HepG2 (cell line): ENCODE data around the gene HIGD1A. TPM values are rescaled to one million over a fixed set of nuclear protein-coding genes. Genes with fewer than 3 reads are reported as not detected.

Source experiments
- ARID4A ChIP-seq: sonication (generic); formaldehyde crosslinking; IDR thresholded peaks from 2 replicates; pipeline ENCODE4 v1.5.0; 2020; ENCODE audit warnings: mild to moderate bottlenecking, missing genetic modification reagents, borderline replicate concordance
- E2F5 ChIP-seq: sonication (generic); formaldehyde crosslinking; conservative IDR thresholded peaks from 2 replicates; pipeline ENCODE4 v1.4.0; 2020; ENCODE audit warnings: missing genetic modification reagents
- FIP1L1 ChIP-seq: fragments of 200-400 bp; formaldehyde crosslinking; IDR thresholded peaks from 2 replicates; pipeline ENCODE4 v1.6.1; 2018; ENCODE audit warnings: low read depth, mild to moderate bottlenecking, low read length, moderate library complexity, borderline replicate concordance; ENCODE audit not compliant: insufficient read depth
- FOSL2 ChIP-seq: sonication (generic); formaldehyde crosslinking; IDR thresholded peaks from 2 replicates; pipeline ENCODE4 v1.4.0; 2020; ENCODE audit warnings: missing genetic modification reagents
- GTF2F1 ChIP-seq: fragments of 150-350 bp; IDR thresholded peaks from 2 replicates; pipeline ENCODE4 v1.6.1; 2014; ENCODE audit warnings: low read length
- NCOA1 ChIP-seq: sonication (generic); formaldehyde crosslinking; IDR thresholded peaks from 2 replicates; pipeline ENCODE4 v1.9.0; 2021; ENCODE audit warnings: missing genetic modification reagents
- NFIC ChIP-seq: IDR thresholded peaks from 2 replicates; pipeline ENCODE4 v1.6.1; 2012; ENCODE audit warnings: mild to moderate bottlenecking, low read length, inconsistent platforms
- NPAS2 ChIP-seq: sonication (generic); formaldehyde crosslinking; IDR thresholded peaks from 2 replicates; pipeline ENCODE4 v1.8.0; 2022; ENCODE audit warnings: mild to moderate bottlenecking, missing genetic modification reagents, borderline replicate concordance
- PHF20 ChIP-seq: sonication (generic); formaldehyde crosslinking; IDR thresholded peaks from 2 replicates; pipeline ENCODE4 v1.5.0; 2020; ENCODE audit warnings: mild to moderate bottlenecking, missing genetic modification reagents
- SALL1 ChIP-seq: sonication (generic); formaldehyde crosslinking; IDR thresholded peaks from 2 replicates; pipeline ENCODE4 v1.8.0; 2022; ENCODE audit warnings: mild to moderate bottlenecking, missing genetic modification reagents
- SMAD9 ChIP-seq: sonication (generic); formaldehyde crosslinking; IDR thresholded peaks from 2 replicates; pipeline ENCODE4 v1.5.1; 2020; ENCODE audit warnings: mild to moderate bottlenecking, missing genetic modification reagents
- TFAP4 ChIP-seq: sonication (generic); IDR thresholded peaks from 2 replicates; pipeline ENCODE4 v1.6.1; 2016; ENCODE audit warnings: low read depth, borderline replicate concordance
- YY1 ChIP-seq: IDR thresholded peaks from 2 replicates; pipeline ENCODE4 v1.6.1; 2011; ENCODE audit warnings: low read length, low read depth, moderate library complexity, mild to moderate bottlenecking; ENCODE audit not compliant: insufficient read depth, insufficient replicate concordance
- ZMAT3 ChIP-seq: sonication (generic); formaldehyde crosslinking; conservative IDR thresholded peaks from 2 replicates; pipeline ENCODE4 v1.7.0; 2021; ENCODE audit warnings: missing genetic modification reagents
- ZNF280D ChIP-seq: sonication (generic); formaldehyde crosslinking; IDR thresholded peaks from 2 replicates; pipeline ENCODE4 v1.5.1; 2020; ENCODE audit warnings: mild to moderate bottlenecking, missing genetic modification reagents
- ZNF329 ChIP-seq: sonication (generic); formaldehyde crosslinking; IDR thresholded peaks from 2 replicates; pipeline ENCODE4 v1.9.0; 2021; ENCODE audit warnings: low read depth, mild to moderate bottlenecking, missing genetic modification reagents
- ZNF629 ChIP-seq: sonication (generic); formaldehyde crosslinking; conservative IDR thresholded peaks from 2 replicates; pipeline ENCODE4 v1.5.0; 2020; ENCODE audit warnings: missing genetic modification reagents
- ZNF780A ChIP-seq: sonication (generic); formaldehyde crosslinking; IDR thresholded peaks from 2 replicates; pipeline ENCODE4 v1.8.0; 2022; ENCODE audit warnings: mild to moderate bottlenecking, missing genetic modification reagents, moderate library complexity
- ZNF841 ChIP-seq: sonication (generic); formaldehyde crosslinking; IDR thresholded peaks from 2 replicates; pipeline ENCODE4 v1.8.1; 2023; ENCODE audit warnings: missing genetic modification reagents, borderline replicate concordance
- polyA plus RNA-seq, 8 experiments: library from polyadenylated mRNA; depleted of rRNA in 3 of 8; stranded (reverse) in 7 of 8; unstranded in 1 of 8; fragments of >200 nt; fragmentation: Illumina TruSeq in 4 of 8; extraction: Trizol in 4 of 8; gene quantifications; 2 replicates each; pipeline versions ENCODE4 v1.2.1 to v1.2.3, GENCODE V29; 2011 to 2016; ENCODE audit warnings: low read depth in 4 of 8, missing spikeins in 1 of 8, mixed read lengths in 1 of 8; ENCODE audit not compliant: insufficient read depth in 1 of 8
- total RNA-seq, 5 experiments: library from RNA; depleted of rRNA; stranded (reverse); fragments of >200 nt; fragmentation: Illumina TruSeq; extraction: Trizol; gene quantifications; 2 replicates each; pipeline ENCODE4 v1.2.3, GENCODE V29; 2016; ENCODE audit warnings: low read depth in 1 of 5

Gene HIGD1A
- total and polyA plus RNA-seq, 2 of the 13 experiments (the other 11 are each of a cell fraction or from before 2014, with no cell fraction given): 222 to 253 TPM

- TF ChIP-seq E2F5 (no peak), ZMAT3 (CRISPR knock-in tag) (peak; percentile 66; the same call in 1 of the 2 replicates), ZNF780A (CRISPR knock-in tag) (no peak), NCOA1 (no peak), ZNF841 (CRISPR knock-in tag) (no peak), FOSL2 (CRISPR knock-in tag) (peak; percentile 94), TFAP4 (no peak), YY1 (peak; percentile 28), ARID4A (no peak), FIP1L1 (no peak), GTF2F1 (no peak), SMAD9 (no peak), ZNF280D (CRISPR knock-in tag) (peak; percentile 62; the same call in 1 of the 2 replicates), ZNF329 (CRISPR knock-in tag) (no peak), PHF20 (CRISPR knock-in tag) (no peak), NFIC (no peak; the same call in 1 of the 2 replicates), ZNF629 (no peak; the same call in 1 of the 2 replicates), NPAS2 (CRISPR knock-in tag) (no peak), SALL1 (peak; percentile 93)
These were observed 991 bp upstream of the HIGD1A start (continued) for GRCh38 chr3:42805141-42805821.
